Measurements from ENCODE around the gene SIGLEC1. TPM values are rescaled to one million over a fixed set of nuclear protein-coding genes. Genes with fewer than 3 reads are reported as not detected.

The SIGLEC1 gene
- total and polyA plus RNA-seq, 10 of the 15 experiments (the other 5 are each of a cell fraction or from before 2014, with no cell fraction given), result 0.05 TPM; not detected in 9

DNA sequence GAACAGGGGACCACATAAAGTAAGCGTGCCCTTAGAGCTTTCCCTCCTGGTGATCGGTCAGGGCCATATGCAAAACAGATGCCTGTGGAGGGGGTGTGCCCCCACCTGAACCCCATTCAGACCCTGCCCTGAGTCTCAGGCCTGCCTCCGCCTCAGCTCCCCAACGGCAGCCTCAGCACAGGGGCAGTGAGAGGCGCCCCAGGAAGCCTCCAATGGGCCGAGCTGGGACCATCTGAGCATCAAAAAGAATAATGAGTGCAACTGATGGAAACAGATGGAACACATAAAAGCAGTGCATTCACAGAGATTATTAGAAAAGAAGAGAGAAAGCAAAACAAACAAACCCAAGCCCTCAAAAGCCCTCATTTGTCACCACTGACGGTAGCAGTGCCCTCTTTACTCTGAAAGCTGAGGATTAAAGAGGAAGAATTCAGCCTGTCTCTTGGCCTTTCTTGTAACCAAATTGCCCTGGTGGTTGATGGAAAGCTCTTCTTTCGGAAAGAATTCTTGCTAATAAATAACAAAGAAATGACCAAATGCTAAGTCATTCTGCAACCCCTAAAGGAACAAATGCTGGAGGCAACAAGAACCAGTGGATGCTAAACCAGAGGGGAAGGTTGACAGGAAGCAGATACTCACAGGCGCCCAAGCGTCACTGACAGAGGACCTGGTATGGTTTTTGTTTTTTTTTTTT is 48.4 kb upstream of the SIGLEC1 start:
- H3K9ac ChIP-seq (ENCODE audit: control insufficient read depth, insufficient read depth, low read length), result no peak overlapping the region
- in situ Hi-C loops (cut with MboI) (no loop called here), intact Hi-C loops (cut with micrococcal nuclease; ENCODE audit: unreplicated experiment) (no loop called here)
- ATAC-seq, result peak; percentile 68
- H3K79me2 ChIP-seq (ENCODE audit: control insufficient read depth, insufficient read depth, low read length), result no peaks in the 10 kb centered on the region
- ChIA-PET CTCF (no interaction called here), SMC1A (ENCODE audit: uncharacterized antibody, unreplicated experiment) (no interaction called here), RAD21 (ENCODE audit: unreplicated experiment) (interaction anchor here (0.7 to 0.8 kb wide), 2 partner anchors 812 to 929 kb away, joined by 3 read pairs; no protein-coding TSS in a partner anchor), POLR2A (interaction anchor here (0.7 kb wide), 1 partner anchor 191 kb away, joined by 3 read pairs; no protein-coding TSS in a partner anchor)
- peaks cover 0 to 2% of the 10 kb centered on the region in 2 experiments; a peak in 1 of 4 replicates for H3K36me3 ChIP-seq (ENCODE audit: control insufficient read depth in 2 of 2, insufficient read depth in 2 of 2, low read length in 1 of 2)
- no peaks in the 10 kb centered on the region for H4K20me1 ChIP-seq (ENCODE audit: control insufficient read depth, insufficient read depth)
- DNase-seq (ENCODE audit: low read depth, low spot score), result no peak
- no peaks in the 10 kb centered on the region for H3K27me3 ChIP-seq (replicated peaks in 1 of 2; ENCODE audit: control insufficient read depth in 2 of 2, insufficient read depth in 2 of 2, low read length in 1 of 2)
- H2AFZ ChIP-seq (ENCODE audit: control insufficient read depth, low read depth, low read length), result no peak overlapping the region
- TF ChIP-seq, protein P1, sequence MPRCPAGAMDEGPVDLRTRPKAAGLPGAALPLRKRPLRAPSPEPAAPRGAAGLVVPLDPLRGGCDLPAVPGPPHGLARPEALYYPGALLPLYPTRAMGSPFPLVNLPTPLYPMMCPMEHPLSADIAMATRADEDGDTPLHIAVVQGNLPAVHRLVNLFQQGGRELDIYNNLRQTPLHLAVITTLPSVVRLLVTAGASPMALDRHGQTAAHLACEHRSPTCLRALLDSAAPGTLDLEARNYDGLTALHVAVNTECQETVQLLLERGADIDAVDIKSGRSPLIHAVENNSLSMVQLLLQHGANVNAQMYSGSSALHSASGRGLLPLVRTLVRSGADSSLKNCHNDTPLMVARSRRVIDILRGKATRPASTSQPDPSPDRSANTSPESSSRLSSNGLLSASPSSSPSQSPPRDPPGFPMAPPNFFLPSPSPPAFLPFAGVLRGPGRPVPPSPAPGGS (IDR thresholded peaks at IDR 0.05; ENCODE audit: borderline replicate concordance, insufficient read depth, low read depth, low read length, poor library complexity, severe bottlenecking), result no peak
- TF ChIP-seq NFYB (IDR thresholded peaks at IDR 0.05; ENCODE audit: insufficient read depth, low read depth, low read length), result no peak
- no peak for TF ChIP-seq PRDM15 (CRISPR knock-in tag; IDR thresholded peaks at IDR 0.05)
- peaks cover 14% of the 10 kb centered on the region for H3K4me1 ChIP-seq (ENCODE audit: control insufficient read depth, insufficient read depth, low read length)
- H3K4me2 ChIP-seq (ENCODE audit: control insufficient read depth, insufficient read depth), result no peak overlapping the region
- BruUV-seq (replicated peaks), result no TSS peak
- no peak overlapping the region for H3K27ac ChIP-seq (ENCODE audit: control insufficient read depth, insufficient read depth)
- WGBS (ENCODE audit: insufficient coverage, insufficient replicate concordance, low lambda C conversion rate, missing lambda C conversion rate), result 58% methylated on average over 10 of the region's 10 CpGs
- H3K4me3 ChIP-seq, result no peak overlapping the region
- no peaks in the 10 kb centered on the region for H3K9me3 ChIP-seq (replicated peaks; ENCODE audit: control insufficient read depth, insufficient read depth, low read length)
- no peak for FAIRE-seq
